ENCODE data around the gene ARL3.

DNA sequence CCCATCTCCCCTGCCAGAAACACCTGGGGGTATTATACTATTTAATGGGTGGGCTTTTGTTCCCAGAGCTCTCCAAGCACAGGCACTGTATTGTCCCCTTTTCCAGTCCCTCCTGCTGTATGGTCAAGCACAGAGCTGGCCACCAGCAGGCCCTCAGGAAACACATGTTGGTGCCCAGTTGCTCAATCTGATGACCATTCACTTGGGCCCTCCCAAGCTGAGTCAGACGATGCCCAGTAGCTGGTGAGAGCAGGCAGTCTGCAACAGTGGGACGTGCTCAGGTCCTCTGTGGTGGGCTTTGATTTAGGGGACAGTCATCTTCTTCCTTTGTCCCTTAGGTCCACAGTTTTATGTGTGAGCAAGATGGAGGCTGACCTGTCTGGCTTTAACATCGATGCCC is 12.1 kb upstream of the ARL3 start:
- no peak for TF ChIP-seq CTCF (IDR thresholded peaks at IDR 0.05; ENCODE audit: insufficient read depth, low read length, poor library complexity, severe bottlenecking)
- no peak for TF ChIP-seq EZH2phosphoT487 (conservative IDR thresholded peaks at IDR 0.05; ENCODE audit: low read length)

Measured in SU-DHL-6 (cell line).